ENCODE measurements around the gene CDKL2.
A peak's percentile ranks its signal among the peaks of the same experiment; 100 is the strongest.

The CDKL2 gene

GRCh38 chr4:75530556-75531322 is 99.6 kb downstream of the CDKL2 start:
- in situ Hi-C loops (cut with MboI; ENCODE audit: low sequenced_read_pairs), result no loop called here
- Histone ChIP-seq H3K4me3 (no peak overlapping the region), H3K9me3 (peaks cover 17% of the 10 kb centered on the region), H3K27me3 (ENCODE audit: low read depth) (no peaks in the 10 kb centered on the region), H3K36me3 (replicated peaks) (peaks cover 31% of the 10 kb centered on the region), H3K4me1 (peaks cover 53% of the 10 kb centered on the region)
- DNase-seq (ENCODE audit: low spot score in 2 of 2), result peak; percentile 61 to 97
